ENCODE measurements around the gene AJUBA.

DNA sequence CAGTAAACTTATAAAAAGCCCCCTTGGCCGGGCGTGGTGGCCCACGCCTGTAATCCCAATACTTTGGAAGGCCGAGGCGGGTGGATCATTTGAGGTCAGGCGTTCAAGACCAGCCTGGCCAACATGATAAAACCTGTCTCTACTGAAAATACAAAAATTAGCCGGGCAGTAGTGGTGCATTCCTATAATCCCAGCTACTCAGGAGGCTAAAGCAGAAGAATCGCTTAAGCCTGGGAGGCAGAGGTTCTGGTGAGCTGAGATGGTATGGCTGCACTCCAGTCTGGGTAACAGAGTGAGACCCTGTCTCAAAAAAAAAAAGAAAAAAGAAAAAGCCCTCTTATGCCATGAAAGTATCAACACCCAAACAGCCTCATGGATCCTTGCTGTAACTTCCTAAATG, 56.8 kb downstream of the AJUBA start:
- TF ChIP-seq, protein P1, sequence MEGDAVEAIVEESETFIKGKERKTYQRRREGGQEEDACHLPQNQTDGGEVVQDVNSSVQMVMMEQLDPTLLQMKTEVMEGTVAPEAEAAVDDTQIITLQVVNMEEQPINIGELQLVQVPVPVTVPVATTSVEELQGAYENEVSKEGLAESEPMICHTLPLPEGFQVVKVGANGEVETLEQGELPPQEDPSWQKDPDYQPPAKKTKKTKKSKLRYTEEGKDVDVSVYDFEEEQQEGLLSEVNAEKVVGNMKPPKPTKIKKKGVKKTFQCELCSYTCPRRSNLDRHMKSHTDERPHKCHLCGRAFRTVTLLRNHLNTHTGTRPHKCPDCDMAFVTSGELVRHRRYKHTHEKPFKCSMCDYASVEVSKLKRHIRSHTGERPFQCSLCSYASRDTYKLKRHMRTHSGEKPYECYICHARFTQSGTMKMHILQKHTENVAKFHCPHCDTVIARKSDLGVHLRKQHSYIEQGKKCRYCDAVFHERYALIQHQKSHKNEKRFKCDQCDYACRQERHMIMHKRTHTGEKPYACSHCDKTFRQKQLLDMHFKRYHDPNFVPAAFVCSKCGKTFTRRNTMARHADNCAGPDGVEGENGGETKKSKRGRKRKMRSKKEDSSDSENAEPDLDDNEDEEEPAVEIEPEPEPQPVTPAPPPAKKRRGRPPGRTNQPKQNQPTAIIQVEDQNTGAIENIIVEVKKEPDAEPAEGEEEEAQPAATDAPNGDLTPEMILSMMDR (IDR thresholded peaks at IDR 0.05) = no peak
- TF ChIP-seq TEAD4 (CRISPR knock-in tag; IDR thresholded peaks at IDR 0.05) = no peak
- TF ChIP-seq, protein P2, sequence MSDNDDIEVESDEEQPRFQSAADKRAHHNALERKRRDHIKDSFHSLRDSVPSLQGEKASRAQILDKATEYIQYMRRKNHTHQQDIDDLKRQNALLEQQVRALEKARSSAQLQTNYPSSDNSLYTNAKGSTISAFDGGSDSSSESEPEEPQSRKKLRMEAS (CRISPR knock-in tag; IDR thresholded peaks at IDR 0.05) = no peak
- TF ChIP-seq, protein P3, sequence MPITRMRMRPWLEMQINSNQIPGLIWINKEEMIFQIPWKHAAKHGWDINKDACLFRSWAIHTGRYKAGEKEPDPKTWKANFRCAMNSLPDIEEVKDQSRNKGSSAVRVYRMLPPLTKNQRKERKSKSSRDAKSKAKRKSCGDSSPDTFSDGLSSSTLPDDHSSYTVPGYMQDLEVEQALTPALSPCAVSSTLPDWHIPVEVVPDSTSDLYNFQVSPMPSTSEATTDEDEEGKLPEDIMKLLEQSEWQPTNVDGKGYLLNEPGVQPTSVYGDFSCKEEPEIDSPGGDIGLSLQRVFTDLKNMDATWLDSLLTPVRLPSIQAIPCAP (CRISPR knock-in tag; IDR thresholded peaks at IDR 0.05) = no peak
- TF ChIP-seq, protein P4, sequence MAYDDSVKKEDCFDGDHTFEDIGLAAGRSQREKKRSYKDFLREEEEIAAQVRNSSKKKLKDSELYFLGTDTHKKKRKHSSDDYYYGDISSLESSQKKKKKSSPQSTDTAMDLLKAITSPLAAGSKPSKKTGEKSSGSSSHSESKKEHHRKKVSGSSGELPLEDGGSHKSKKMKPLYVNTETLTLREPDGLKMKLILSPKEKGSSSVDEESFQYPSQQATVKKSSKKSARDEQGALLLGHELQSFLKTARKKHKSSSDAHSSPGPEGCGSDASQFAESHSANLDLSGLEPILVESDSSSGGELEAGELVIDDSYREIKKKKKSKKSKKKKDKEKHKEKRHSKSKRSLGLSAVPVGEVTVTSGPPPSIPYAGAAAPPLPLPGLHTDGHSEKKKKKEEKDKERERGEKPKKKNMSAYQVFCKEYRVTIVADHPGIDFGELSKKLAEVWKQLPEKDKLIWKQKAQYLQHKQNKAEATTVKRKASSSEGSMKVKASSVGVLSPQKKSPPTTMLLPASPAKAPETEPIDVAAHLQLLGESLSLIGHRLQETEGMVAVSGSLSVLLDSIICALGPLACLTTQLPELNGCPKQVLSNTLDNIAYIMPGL (CRISPR knock-in tag; IDR thresholded peaks at IDR 0.05) = no peak
- TF ChIP-seq, protein P5, sequence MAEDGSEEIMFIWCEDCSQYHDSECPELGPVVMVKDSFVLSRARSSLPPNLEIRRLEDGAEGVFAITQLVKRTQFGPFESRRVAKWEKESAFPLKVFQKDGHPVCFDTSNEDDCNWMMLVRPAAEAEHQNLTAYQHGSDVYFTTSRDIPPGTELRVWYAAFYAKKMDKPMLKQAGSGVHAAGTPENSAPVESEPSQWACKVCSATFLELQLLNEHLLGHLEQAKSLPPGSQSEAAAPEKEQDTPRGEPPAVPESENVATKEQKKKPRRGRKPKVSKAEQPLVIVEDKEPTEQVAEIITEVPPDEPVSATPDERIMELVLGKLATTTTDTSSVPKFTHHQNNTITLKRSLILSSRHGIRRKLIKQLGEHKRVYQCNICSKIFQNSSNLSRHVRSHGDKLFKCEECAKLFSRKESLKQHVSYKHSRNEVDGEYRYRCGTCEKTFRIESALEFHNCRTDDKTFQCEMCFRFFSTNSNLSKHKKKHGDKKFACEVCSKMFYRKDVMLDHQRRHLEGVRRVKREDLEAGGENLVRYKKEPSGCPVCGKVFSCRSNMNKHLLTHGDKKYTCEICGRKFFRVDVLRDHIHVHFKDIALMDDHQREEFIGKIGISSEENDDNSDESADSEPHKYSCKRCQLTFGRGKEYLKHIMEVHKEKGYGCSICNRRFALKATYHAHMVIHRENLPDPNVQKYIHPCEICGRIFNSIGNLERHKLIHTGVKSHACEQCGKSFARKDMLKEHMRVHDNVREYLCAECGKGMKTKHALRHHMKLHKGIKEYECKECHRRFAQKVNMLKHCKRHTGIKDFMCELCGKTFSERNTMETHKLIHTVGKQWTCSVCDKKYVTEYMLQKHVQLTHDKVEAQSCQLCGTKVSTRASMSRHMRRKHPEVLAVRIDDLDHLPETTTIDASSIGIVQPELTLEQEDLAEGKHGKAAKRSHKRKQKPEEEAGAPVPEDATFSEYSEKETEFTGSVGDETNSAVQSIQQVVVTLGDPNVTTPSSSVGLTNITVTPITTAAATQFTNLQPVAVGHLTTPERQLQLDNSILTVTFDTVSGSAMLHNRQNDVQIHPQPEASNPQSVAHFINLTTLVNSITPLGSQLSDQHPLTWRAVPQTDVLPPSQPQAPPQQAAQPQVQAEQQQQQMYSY (CRISPR knock-in tag; IDR thresholded peaks at IDR 0.05) = no peak
- TF ChIP-seq GABPB1 (CRISPR knock-in tag; IDR thresholded peaks at IDR 0.05) = no peak

Measured in WTC11 (cell line).